Activated CD8-positive, alpha-beta memory T cell treated with anti-CD3 and anti-CD28 coated beads, Interleukin-2, amount 50 U/mL, for 4 hours (primary cell): ENCODE data around the gene TTBK1.

Experiments
- DNase-seq: peaks from one replicate; pipeline ENCODE4 v3.0.0-alpha.2; 2020

TTBK1 gene

DNA sequence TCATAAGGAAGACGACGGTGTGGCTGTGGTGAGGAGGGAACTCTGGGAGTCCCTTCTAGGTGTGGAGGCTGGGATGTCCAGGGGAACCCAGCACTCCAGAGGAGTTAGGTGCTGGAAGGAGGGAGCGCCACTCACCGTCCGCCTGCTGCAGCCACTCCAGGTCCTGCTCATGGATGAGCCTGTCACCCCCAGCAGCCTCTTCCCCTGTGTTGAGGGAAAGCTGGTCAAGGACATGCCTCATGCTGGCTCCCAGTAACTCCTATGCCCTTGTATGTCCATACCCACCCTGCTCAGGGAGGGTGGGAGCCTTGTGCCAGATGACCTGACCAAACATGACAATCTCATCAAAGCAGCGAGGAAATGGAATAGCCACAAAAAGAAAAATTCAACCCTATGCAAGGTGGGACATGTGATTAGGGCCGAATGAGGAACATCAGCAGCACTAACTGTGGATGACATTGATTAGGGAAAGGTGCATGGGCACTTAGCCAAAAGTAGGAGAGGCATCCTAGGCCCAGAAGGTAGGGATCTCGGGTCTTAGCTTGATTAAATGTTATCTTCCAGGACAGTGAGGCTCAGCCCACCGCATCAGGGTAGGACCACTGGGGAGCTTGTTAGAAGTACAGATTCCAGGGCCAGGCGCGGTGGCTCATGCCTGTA is 17.0 kb upstream of the TTBK1 start:
- no peak for DNase-seq

DNA sequence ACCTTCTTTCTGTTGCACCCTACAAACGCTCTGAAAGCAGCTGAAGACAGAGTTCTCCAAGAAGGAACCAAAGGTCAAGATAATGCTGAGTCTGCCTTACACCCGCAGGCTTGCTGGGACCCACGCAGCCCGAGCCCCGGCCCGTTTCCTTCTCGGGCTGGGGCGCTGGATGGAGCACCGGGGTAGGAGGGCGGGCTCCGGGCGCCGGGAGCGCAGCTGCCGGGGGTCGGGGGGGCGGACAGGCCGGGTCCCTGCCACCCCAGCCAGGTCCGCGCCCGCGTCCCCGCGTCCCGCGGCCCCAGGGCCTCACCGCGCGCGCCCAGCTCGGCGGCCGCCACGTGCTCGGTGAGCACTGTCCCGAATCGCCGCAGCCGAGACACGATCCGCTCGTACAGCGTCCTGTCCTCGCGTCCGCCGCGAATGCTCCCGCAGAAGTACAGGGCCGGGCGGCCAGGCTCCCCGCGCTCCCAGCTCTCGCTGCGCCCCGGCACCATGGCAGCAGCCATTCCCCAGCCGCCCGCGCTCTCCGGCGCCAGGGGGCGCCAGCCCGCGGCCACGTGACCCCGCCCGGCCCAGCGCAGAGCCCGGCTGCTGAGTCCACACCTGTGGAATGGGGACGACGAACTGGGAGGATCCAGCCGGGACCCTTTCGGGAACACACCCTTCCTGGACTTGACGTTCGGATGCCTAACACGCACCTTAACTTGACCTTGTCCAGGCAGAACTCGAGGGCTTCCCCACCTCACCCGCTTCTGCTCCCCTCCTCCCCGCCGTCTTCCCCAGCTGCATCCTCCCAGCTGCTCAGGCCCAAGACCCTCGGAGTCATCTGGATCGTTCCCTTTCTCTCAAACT is 14.1 kb upstream of the TTBK1 start, which contains the start of gene DNPH1:
DNPH1 (minus strand) TSS at position 531 of the 852 bp plus-strand sequence; CDS start at position 506, 25 bp downstream.
- DNase-seq = peak; percentile 83

DNA sequence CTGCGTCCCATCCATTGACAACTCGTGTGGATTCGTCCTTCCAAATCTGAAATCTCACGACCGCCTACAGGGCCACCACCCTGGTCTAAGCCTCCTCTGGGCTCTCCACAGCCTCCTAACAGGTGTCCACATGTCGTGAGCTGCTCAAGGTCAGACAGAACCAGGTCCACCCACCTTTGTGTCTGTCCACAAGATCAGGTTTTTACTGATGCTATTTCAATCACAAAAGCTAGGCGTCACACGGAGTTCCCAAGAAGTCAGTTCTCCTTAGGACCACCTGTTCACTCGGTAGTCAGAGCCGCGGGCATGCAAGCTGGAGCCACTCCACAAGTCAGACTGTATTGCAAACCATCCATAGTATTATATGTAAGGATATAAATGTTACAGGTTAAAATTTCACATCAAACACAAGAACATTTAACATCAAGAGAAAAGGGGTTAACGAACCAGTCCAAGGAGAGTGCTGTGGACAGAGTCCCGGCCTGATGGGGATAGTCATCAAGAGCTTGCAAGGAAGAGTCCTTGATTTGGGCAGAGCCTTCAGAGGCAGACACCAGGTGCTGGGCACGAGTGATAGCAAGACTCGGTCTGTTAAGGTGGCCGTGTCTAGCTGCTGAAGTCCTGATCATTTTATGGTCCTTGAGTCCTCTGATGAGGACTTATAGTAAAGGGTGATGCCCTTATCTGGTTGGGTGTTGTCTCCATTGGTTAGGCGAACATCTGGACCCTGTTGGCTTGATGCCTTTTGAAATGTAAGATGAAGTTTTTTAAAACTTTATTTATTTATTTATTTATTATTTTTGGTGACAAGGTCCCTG is 13.3 kb upstream of the TTBK1 start:
- DNase-seq = no peak

DNA sequence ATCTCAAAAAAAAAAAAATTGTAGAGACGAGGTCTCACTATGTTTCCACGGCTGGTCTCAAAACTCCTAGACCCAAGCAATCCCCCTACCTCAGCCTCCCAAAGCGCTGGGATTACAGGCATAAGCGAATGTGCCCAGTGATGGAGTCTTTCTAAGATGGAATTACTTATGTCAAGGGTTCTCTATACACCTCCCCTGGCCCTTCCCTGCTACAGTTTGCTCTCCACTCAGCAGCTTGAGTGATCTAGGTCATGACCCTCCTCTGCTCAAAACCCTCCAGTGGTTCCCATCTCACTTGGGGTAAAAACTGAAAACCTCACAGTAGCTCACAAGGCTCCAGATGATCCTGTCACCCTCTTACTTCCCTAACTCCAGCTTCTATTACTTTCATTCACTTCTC is 12.2 kb upstream of the TTBK1 start:
- no peak for DNase-seq

DNA sequence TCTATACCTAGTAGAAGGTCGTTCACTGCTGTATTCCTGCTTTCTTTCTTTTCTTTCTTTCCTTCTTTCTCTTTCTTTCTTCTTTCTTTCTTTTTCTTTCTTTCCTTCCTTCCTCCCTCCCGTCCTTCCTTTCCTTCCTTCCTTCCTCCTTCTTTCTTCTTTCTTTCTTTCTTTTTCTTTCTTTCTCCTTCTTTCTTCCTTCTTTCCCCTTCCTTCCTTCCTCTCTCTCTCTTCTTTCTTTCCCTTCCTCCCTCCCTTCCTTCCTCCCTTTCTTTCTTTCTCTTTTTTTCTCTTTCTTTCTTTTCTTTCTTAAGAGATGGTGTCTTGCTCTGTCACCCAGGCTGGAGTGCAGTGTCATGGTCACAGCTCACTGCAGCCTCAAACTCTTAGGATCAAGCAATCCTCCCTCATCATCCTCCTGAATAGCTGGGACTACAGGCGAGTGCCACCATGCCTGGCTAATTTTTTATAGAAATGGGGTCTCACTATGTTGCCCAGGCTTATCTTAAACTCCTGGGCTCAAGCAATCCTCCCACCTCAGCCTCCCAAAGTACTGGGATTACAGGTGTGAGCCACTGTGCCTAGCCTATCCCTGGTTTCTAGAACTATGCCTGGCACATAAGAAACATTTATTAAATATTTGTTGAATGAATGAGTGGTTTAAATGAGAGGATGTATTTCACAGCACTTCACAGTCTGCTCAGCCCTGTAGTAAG is 11.4 kb upstream of the TTBK1 start:
- DNase-seq = no peak

DNA sequence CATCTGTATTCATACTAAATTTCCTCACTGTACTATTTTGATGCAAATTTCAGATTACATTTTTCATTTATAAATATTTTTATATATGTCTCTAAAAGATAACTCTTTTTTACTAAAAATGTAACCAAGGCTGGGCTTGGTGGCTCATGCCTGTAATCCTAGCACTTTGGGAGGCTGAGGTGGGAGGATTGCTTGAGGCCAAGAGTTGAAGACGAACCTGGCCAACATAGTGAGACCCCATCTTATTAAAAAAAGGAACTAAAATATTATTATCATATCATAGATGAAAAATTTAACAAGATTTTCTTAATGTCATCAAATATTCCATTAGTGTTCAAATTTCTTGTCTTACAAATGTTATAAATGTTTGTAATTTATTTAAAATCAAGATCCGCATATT is 7.4 kb upstream of the TTBK1 start:
- DNase-seq = no peak

DNA sequence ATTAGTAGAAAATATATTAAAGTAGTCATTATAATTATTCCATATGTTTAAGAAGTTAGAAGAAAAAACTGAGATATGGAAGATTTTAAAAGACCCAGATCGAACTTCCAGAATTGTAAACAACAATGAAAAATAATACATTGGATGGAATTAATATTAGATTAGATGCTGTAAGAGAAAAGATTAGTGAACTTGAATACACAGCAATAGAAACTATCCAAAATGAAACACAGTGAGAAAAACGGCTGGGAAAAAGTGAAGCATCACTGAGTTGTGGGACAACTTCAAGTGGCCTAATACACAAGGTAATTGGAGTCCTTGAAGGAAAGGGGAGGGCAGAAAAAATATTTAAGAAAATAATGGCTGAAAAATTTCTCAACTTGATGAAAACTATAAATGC is 4.2 kb upstream of the TTBK1 start:
- no peak for DNase-seq

DNA sequence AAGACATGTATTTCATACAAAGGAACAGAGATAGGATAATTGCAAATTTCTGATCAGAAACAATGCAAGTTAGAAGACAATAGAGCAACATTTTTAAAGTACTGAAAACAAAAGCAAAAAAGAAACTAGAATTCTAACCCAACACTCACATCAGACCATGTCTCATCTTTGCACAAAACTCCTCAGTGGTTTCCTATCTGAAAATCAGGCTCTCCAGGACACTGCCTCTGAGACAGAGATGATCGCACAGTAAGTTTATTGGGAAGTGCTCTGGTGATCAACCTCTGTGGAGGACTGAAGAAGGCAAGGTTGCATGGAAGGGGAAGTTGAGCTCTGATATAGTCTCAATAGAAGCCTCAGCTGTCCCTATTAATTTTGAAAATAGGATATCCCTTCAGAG is 2.3 kb upstream of the TTBK1 start:
- no peak for DNase-seq

DNA sequence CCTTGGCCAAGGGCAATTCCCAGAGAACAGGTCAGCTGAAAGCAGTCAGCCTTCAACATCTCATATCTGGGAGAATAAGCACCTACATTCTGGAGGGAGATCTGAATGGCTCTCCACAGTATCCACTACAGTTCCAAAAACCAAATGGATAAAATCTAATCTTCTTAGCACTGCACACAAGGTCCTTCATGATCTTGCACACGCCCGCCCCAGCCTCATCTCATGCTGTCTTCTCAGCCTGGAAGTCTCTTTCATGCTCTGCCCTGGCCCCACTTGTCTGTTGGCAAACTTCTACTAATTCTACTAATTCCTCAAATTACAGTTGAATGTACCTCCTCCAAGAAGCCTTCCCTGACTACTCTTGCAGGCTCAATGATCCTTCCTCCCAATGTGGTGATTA is 1.8 kb upstream of the TTBK1 start:
- no peak for DNase-seq

DNA sequence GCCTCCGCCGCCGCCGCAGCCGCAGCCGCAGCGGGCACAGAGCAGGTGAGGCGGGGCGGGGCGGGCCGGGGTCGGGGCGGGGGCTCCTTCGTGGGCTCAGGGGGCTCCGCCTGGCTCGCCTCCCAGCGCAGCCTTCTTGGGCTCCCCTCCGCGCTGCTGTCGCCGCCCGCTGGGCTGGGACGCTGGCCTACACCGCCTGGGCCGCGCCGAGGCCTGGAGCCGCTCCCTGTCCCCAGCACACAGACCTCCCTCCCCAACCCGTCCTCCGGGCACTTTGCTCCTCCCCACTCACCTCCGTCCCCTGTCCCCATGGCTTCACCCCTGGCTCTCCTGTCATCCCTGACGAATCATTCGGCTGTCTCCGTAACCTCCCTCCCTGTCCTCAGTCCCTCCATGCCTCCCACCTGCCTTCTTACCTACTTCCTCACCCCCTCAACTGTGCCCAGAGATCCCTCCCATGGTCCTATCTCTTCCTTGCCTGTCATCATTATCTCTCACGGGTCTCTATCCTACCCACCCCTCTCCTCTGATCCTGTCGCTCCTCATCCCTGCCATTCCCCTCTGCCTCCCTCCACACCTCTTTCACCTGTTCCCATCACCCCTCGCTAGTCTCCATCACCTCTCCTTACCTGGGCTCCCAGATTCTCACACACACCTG is 512 bp downstream of the TTBK1 start:
- no peak for DNase-seq

DNA sequence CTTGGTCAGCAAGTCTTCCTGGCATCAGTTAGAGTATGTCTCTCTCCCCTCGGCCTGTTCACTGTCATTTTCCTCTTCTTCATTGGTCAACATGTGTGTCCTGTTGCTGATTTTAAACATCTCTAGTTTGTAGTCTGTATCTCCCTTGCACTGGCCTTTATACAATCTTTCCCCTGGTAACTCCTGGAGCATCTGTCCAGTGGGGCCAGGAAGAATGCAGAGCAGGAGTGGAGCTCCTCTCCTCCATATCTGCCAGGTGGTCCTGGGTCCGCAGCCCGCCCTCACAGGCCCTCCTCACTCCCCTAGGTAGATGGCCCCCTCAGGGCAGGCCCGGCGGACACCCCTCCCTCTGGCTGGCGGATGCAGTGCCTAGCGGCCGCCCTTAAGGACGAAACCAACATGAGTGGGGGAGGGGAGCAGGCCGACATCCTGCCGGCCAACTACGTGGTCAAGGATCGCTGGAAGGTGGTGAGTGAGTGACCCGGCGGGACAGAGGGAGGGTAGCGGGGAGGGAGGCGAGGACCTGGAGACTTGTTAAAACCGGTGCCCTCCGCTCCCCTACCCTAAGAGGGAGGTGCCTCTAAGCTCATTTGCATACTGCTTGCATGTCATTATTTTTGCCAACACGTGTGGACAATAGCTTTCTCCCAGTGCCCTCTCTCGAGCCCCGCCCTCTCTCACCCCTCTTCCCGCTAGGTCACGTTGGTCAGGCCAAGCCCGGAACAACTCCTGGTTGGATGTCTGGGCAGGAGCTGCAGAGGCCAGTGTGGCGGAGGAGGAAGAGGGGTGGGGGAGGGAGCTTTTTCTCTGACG is 3.2 kb downstream of the TTBK1 start:
- no peak for DNase-seq

DNA sequence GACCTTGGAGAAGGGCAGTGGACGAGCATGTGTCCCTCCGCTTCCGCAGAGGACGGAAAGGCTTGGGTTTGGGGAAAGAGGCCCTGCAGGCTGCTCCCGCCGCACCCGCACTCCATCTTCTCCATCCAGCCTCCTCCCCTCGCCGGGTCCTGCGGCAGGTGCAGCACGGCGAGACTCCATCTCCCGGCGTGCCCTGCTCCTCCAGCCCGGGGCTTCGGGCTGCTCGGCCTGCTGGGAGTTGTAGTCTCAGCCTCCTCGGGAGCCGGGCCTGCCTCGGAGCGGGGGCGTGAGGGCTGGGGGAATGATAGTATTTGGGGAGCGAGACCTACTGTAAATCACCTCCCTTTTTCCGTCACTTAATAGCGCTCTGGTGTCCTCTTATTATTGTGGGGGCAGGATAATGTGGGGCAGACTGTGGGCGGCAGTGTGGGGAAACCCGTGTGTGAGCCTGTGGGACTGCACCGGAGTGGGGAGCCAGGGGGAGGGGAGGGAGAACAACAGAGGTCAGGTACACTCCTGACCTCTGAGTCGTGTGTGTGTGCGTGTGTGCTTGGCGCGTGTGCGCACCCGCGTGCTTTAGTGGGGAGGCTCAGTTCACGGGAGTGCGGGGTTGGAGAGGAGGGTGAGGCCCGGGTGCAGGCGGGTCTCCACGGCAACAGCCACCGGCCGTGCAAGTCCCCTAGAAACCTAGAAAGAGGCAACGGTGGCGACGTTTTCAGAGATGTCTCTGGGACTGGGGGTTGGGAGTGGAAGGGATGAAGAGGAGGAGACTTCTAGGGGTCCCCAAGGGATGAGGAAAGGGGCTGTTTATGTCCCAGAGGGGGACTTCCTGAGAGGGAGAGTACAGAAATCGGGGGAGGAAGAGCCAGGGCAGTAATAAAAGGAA is 4.1 kb downstream of the TTBK1 start:
- peak; percentile 82 for DNase-seq

DNA sequence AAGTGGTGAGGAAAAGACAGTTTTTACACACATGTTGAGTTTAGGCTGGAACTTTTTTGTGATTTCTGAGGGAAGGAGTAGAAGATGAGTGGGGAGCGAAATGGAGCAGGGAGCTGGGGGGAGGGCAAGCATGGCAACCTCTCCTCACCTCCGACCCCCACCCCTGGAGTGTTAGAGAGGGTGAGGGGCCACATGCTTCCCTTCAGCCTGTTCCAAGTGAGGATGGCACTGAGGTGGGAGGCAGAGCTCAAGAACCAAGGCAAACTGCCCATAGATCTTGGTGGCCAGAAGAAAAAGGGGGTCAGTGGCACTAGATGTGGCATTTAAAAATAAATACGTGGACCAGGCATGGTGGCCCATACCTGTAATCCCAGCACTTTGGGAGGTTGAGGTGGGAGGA is 4.8 kb downstream of the TTBK1 start:
- DNase-seq = no peak

DNA sequence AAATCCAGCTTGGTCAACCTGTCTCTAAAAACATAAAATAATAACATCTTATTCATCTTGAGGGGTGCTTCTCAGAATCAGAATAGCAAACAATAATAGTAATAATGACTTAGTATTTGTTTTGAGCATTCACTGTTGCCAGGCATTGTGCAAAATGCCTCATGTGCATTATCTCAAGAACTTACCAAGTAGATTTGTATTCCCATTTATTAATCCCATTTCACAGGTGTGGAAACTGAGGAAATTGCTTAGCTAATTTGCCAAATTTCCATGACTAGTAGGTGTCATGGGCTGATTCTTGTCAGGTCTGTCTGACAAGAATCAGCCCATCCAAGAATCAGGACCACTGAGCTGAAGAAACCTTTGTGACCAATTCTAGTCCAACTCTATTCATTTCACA is 5.5 kb downstream of the TTBK1 start:
- DNase-seq = no peak

DNA sequence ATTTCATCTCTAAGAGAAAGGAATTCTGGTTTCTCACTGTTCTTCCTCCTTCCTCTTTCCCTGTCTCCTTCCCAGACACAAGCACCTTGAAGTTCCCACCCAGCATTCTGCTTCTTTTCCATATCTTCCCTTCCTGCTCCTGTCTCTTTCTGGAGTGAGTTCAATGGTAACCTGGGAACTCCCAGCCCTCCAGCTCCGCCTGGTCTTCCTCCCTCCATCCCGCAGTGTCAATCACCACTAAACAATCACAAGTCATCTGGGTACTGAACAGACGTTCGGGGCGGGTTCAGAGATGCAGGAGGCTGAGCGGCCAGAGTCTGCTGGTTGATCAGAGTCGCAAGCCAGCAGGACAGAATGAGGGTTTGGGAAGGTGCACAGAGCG is 7.7 kb downstream of the TTBK1 start:
- DNase-seq = no peak

DNA sequence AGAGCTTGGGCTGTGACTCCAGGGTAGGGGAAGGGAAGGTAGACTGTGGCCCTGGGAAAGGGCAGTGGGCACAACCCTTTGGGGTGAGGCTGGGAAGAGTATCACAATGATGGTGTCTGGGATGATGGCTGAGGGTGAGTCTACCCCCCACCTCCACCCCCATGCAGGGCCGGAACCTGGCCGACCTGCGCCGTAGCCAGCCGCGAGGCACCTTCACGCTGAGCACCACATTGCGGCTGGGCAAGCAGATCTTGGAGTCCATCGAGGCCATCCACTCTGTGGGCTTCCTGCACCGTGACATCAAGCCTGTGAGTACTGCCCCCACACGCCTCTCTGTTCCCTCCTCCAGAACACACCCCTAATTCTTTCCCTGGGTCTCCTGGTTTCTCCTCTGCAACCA is 10.1 kb downstream of the TTBK1 start:
- no peak for DNase-seq

DNA sequence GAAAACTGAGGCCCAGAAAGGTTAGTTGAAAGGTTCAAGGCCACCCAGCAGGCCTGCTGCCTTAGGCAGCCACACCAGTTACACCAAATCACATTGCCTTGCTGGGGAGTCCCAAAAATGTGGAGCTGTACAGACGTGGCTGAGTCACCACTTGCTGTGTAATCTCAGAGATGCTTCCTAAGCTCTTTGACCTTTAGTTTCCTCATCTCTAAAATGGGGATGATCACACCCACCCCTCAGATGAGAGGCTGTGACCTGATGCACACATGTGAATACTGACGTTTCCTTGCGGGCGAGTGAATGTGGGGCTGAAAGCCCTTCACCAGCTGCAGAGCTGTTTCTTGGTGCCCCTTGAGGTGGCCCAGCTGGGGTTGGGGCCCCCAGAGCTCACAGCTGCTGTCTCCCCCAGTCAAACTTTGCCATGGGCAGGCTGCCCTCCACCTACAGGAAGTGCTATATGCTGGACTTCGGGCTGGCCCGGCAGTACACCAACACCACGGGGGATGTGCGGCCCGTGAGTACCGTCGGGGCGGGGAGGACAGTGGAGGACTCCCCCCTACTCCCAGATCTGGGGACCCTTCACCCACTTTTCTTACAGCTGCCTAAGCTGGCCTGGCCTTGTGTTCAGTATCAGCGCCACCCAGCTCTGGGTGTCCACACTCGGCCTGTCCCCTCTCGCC is 11.0 kb downstream of the TTBK1 start:
- DNase-seq = no peak

DNA sequence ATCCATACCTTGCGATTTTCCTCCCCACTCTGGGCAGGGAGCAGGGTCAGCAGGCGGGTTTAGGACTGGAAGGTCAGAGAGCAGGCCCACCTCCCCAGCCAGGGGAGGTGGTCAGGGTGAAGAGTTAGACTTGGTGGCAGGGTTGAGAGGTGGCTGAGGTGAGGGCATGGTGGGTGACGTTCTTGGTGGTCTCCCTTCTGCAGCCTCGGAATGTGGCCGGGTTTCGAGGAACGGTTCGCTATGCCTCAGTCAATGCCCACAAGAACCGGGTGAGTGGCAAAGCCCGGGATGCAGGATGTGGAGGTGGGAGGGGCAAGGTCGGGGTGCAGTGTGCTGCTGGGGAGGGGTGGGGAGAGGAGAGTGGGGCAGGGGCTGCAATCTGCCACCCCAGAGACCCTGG is 11.6 kb downstream of the TTBK1 start:
- no peak for DNase-seq

DNA sequence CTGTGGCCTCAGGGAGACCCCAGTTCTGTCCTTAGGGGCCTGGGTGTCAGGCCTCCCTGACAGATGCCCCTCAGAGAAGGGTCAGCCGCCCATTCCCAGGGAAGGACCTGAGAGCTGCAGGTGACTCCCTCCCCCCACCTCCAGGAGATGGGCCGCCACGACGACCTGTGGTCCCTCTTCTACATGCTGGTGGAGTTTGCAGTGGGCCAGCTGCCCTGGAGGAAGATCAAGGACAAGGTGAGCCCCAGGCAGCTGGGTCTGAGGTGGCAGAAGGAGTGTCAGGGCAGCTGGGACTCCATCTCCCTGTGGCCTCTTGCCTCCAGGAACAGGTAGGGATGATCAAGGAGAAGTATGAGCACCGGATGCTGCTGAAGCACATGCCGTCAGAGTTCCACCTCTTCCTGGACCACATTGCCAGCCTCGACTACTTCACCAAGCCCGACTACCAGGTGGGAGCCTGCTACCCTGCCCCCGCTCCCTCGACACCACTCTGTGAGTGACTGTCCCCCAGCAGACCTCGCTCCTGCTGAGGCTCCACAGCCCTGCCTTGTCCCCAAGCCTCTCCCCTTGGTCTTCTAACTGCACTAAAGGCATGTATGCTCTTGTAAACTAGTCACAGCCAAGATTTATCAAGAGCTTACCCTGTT is 12.2 kb downstream of the TTBK1 start:
- DNase-seq = no peak
